Measurements from ENCODE around the gene EHBP1L1.
A peak's percentile ranks its signal among the peaks of the same experiment; 100 is the strongest.
"Not testable (repeated sequence)": the region's sequence is repeated elsewhere in the genome, so short reads cannot be mapped to it uniquely, and the experiment has no call there.

EHBP1L1 gene

DNA sequence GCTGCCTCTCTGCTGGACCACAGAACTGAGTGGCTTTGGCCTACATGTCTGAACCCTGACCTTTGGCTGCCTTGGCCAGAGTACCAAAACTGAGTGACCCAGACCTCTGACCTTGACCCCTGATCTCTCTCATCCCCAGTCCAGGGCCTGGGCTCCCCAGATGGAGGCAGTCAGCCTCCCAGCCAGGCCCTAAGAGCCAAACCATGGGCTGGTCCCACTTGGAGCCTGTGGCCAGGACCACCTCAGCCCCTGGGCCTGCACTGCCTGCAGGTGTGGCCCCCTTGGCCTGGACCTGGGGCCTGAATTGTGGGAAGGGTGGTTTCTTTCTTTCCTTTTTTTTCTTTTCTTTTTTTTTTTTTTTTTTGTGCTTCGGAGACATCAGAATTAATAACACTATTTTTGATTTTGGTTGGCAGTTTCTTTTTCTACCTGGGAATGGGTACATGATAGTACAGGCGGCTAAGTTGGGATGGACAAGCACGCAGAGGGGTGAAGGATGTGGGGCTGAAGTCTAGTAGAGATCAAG lies 61.2 kb downstream of the EHBP1L1 start:
- no peak for DNase-seq (ENCODE audit: low read depth)
- H3K4me3 ChIP-seq (ENCODE audit: control insufficient read depth, low read depth, low read length), result no peak overlapping the region
- TF ChIP-seq, protein P1, sequence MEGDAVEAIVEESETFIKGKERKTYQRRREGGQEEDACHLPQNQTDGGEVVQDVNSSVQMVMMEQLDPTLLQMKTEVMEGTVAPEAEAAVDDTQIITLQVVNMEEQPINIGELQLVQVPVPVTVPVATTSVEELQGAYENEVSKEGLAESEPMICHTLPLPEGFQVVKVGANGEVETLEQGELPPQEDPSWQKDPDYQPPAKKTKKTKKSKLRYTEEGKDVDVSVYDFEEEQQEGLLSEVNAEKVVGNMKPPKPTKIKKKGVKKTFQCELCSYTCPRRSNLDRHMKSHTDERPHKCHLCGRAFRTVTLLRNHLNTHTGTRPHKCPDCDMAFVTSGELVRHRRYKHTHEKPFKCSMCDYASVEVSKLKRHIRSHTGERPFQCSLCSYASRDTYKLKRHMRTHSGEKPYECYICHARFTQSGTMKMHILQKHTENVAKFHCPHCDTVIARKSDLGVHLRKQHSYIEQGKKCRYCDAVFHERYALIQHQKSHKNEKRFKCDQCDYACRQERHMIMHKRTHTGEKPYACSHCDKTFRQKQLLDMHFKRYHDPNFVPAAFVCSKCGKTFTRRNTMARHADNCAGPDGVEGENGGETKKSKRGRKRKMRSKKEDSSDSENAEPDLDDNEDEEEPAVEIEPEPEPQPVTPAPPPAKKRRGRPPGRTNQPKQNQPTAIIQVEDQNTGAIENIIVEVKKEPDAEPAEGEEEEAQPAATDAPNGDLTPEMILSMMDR (conservative IDR thresholded peaks at IDR 0.05; ENCODE audit: control insufficient read depth, insufficient read depth, low read depth, low read length), result no peak

- peak; percentile 90 for DNase-seq (ENCODE audit: low read depth)
- TF ChIP-seq, protein P1 (conservative IDR thresholded peaks at IDR 0.05; ENCODE audit: control insufficient read depth, insufficient read depth, low read depth, low read length), result peak; percentile 42
- H3K4me3 ChIP-seq (ENCODE audit: control insufficient read depth, low read depth, low read length), result peak within 1 kb of the TSS; percentile 72
Observed at GRCh38 chr11:65637794-65638419, 62.1 kb downstream of the EHBP1L1 start, which contains the start of gene SIPA1. SIPA1 (plus strand) TSS chr11:65638101; CDS start chr11:65640922, 2,821 bp downstream.

DNA sequence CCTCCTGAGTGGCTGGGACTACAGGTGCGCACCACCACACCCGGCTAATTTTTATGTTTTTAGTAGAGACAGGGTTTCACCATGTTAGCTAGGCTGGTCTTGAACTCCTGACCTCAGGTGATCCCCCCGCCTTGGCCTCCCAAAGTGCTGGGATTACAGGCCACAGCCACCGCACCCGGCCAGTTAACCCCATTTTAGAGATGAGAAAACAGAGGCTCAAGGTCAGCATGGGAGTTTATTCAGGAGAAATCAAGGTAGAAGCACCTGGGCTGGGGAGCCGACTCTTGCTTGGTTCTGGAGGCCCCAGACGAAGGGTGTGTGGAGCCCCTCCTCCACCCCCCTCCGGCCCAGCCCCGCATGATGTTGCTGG lies 63.4 kb downstream of the EHBP1L1 start:
- H3K4me3 ChIP-seq (ENCODE audit: control insufficient read depth, low read depth, low read length); DNase-seq (ENCODE audit: low read depth): not testable (repeated sequence)

- TF ChIP-seq, protein P1 (conservative IDR thresholded peaks at IDR 0.05; ENCODE audit: control insufficient read depth, insufficient read depth, low read depth, low read length), result no peak
- H3K4me3 ChIP-seq (ENCODE audit: control insufficient read depth, low read depth, low read length), result no peak overlapping the region
- no peak for DNase-seq (ENCODE audit: low read depth)
Observed at GRCh38 chr11:65639623-65640482, 64.0 kb downstream of the EHBP1L1 start.

DNA sequence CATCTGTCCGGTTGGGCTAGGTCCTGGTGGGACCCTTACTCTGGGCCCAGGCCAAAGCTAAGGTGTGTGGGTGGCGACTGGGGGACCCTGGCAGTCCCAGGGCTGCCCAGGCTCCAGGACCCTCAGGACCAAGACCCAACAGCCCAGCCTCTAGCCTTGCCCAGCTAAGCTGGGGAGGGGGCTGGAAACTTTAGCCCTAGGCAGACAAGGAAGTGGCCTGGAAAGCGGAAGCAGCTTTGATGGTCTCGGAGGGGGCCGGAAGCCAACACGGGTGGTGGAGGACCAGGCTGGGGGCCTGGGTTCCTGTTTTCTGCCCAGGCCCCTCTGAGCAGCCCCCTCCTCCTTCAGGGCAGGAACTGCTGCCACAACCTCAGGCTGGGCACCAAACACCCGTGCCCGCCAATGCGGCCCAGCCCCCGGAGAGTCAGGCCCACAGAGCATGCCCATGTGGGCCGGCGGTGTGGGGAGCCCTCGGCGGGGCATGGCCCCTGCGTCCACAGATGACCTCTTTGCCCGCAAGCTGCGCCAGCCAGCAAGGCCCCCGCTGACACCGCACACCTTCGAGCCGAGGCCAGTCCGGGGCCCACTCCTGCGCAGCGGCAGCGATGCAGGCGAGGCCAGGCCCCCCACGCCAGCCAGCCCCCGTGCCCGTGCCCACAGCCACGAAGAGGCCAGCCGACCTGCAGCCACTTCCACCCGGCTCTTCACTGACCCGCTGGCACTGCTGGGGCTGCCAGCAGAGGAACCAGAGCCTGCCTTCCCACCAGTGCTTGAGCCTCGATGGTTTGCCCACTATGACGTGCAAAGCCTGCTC lies 64.8 kb downstream of the EHBP1L1 start:
- TF ChIP-seq, protein P1 (conservative IDR thresholded peaks at IDR 0.05; ENCODE audit: control insufficient read depth, insufficient read depth, low read depth, low read length), result no peak
- H3K4me3 ChIP-seq (ENCODE audit: control insufficient read depth, low read depth, low read length), result no peak overlapping the region
- DNase-seq (ENCODE audit: low read depth), result no peak

DNA sequence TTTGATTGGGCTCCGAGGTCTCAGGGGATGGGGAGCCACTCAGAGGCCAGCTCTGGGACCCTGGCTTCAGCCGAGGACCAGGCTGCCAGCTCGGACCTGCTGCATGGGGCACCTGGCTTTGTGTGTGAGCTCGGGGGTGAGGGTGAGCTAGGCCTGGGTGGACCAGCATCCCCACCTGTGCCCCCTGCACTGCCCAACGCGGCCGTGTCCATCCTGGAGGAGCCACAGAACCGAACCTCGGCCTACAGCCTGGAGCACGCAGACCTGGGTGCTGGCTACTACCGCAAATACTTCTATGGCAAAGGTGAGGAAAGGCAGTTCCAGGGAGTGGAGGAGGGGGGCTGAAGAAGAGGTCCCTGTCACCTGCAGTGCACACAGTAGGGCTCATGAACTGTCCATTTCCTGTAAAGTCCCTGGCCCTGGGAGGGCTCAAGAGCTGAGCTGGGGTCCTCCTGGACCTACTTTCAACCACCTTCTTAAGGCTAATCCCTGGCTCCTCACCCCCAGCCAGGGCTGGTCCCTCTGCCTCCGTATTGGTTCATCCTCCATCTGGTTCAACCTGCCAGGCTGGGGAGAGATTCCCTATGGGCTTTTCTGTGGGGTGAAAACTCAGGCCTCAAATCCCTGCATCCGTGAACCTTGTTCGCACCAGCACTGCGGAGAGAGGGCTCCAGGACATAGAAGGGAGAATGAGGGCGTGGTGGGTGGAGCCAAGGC lies 65.6 kb downstream of the EHBP1L1 start:
- DNase-seq (ENCODE audit: low read depth), result no peak
- no peak overlapping the region for H3K4me3 ChIP-seq (ENCODE audit: control insufficient read depth, low read depth, low read length)
- TF ChIP-seq, protein P1 (conservative IDR thresholded peaks at IDR 0.05; ENCODE audit: control insufficient read depth, insufficient read depth, low read depth, low read length), result no peak
